Measurements from ENCODE around the gene SLC36A4.

DNA sequence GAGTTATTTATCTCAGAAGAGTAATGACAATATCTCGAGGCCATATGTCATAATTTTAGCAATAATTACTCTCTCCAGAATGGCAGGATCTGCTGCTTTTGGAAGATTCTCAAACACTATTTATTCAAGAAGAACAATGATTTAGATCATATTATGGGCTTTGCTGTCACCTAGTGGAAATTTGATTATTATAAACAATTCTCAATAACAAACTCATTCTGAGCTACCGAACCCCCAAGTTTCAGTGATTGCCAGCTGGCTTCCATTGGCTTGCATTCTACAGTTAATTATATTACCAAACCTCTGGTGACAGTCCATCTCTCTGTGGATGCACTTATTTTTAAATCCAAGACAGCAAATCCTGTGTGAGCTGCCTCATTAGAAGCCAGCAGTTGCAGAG, 27.9 kb upstream of the SLC36A4 start:
- TF ChIP-seq, protein P1, sequence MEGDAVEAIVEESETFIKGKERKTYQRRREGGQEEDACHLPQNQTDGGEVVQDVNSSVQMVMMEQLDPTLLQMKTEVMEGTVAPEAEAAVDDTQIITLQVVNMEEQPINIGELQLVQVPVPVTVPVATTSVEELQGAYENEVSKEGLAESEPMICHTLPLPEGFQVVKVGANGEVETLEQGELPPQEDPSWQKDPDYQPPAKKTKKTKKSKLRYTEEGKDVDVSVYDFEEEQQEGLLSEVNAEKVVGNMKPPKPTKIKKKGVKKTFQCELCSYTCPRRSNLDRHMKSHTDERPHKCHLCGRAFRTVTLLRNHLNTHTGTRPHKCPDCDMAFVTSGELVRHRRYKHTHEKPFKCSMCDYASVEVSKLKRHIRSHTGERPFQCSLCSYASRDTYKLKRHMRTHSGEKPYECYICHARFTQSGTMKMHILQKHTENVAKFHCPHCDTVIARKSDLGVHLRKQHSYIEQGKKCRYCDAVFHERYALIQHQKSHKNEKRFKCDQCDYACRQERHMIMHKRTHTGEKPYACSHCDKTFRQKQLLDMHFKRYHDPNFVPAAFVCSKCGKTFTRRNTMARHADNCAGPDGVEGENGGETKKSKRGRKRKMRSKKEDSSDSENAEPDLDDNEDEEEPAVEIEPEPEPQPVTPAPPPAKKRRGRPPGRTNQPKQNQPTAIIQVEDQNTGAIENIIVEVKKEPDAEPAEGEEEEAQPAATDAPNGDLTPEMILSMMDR (conservative IDR thresholded peaks at IDR 0.05; ENCODE audit: low read depth, low read length) = peak; percentile 66
- no peak for TF ChIP-seq EZH2 (IDR thresholded peaks at IDR 0.05; ENCODE audit: low read length, unreplicated experiment)

Data from PC-3 (cell line).